HG03571 (cell line): ENCODE measurements around the gene PRELP.
"Not testable (repeated sequence)": the region's sequence is repeated elsewhere in the genome, so short reads cannot be mapped to it uniquely, and the experiment has no call there.

Source experiments
- ATAC-seq: cut with Tn5 transposase; IDR thresholded peaks from one replicate; pipeline ENCODE4 v1.9.1; 2021; ENCODE audit not compliant: unreplicated experiment

Gene PRELP

GRCh38 chr1:203504400-203505250, 29.0 kb downstream of the PRELP start:
- ATAC-seq: no peak

GRCh38 chr1:203505526-203506204, 30.1 kb downstream of the PRELP start:
- ATAC-seq: no peak

- ATAC-seq: no peak
Measured at GRCh38 chr1:203506858-203507626, 31.4 kb downstream of the PRELP start.

- ATAC-seq: no peak
Measured at GRCh38 chr1:203507759-203508158, 32.2 kb downstream of the PRELP start.

GRCh38 chr1:203508463-203509073, 33.0 kb downstream of the PRELP start:
- no peak for ATAC-seq

GRCh38 chr1:203509135-203509534, 33.5 kb downstream of the PRELP start:
- no peak for ATAC-seq

- ATAC-seq: no peak
Measured at GRCh38 chr1:203511513-203511912, 35.9 kb downstream of the PRELP start.

- ATAC-seq: no peak
Measured at GRCh38 chr1:203511930-203512329, 36.3 kb downstream of the PRELP start.

GRCh38 chr1:203512517-203512847, 36.9 kb downstream of the PRELP start:
- ATAC-seq: no peak

- ATAC-seq: no peak
Measured at GRCh38 chr1:203512848-203513584, 37.4 kb downstream of the PRELP start.

GRCh38 chr1:203513585-203514031, 38.0 kb downstream of the PRELP start:
- ATAC-seq: no peak

- ATAC-seq: no peak
Measured at GRCh38 chr1:203516184-203516583, 40.6 kb downstream of the PRELP start.

GRCh38 chr1:203516906-203517305, 41.3 kb downstream of the PRELP start:
- ATAC-seq: no peak

GRCh38 chr1:203517426-203518110, 42.0 kb downstream of the PRELP start:
- no peak for ATAC-seq

GRCh38 chr1:203518139-203518538, 42.5 kb downstream of the PRELP start:
- ATAC-seq: not testable (repeated sequence)

- ATAC-seq: no peak
Measured at GRCh38 chr1:203518541-203518940, 42.9 kb downstream of the PRELP start.

- ATAC-seq: no peak
Measured at GRCh38 chr1:203519053-203519840, 43.6 kb downstream of the PRELP start.

GRCh38 chr1:203519896-203520295, 44.3 kb downstream of the PRELP start:
- ATAC-seq: no peak

GRCh38 chr1:203520315-203520714, 44.7 kb downstream of the PRELP start:
- no peak for ATAC-seq
